ENCODE data around the gene VWA8.

Gene VWA8

GRCh38 chr13:41611385-41611784 lies 349.5 kb downstream of the VWA8 start:
- TF ChIP-seq CTCF (IDR thresholded peaks at IDR 0.05; ENCODE audit: low read depth, low read length, poor library complexity, severe bottlenecking) = no peak
- TF ChIP-seq EZH2phosphoT487 (IDR thresholded peaks at IDR 0.05; ENCODE audit: borderline replicate concordance, low read length) = no peak
- Histone ChIP-seq H3K36me3 (ENCODE audit: control insufficient read depth, low read length) (peaks cover 7% of the 10 kb centered on the region; the same call in 1 of the 2 replicates), H3K9me2 (replicated peaks; ENCODE audit: control insufficient read depth, low read length) (no peaks in the 10 kb centered on the region), H3K27ac (ENCODE audit: low read depth, low read length) (no peak overlapping the region), H3K4me1 (ENCODE audit: control insufficient read depth, low read length) (no peaks in the 10 kb centered on the region), H3K4me3 (ENCODE audit: low read length) (no peak overlapping the region), H3K4me2 (ENCODE audit: low read length) (no peak overlapping the region), H4K20me1 (ENCODE audit: control insufficient read depth, insufficient read depth, low read depth, low read length) (no peaks in the 10 kb centered on the region), H3K9me3 (ENCODE audit: control insufficient read depth, insufficient read depth, low read length) (no peaks in the 10 kb centered on the region), H3K79me2 (ENCODE audit: control insufficient read depth, low read length) (no peaks in the 10 kb centered on the region), H3F3A (ENCODE audit: control insufficient read depth, insufficient read depth) (no peaks in the 10 kb centered on the region), H3K27me3 (ENCODE audit: control insufficient read depth, low read length) (no peaks in the 10 kb centered on the region)

GRCh38 chr13:41610404-41610803 lies 350.5 kb downstream of the VWA8 start:
- no peaks in the 10 kb centered on the region for H3K79me2 ChIP-seq (ENCODE audit: control insufficient read depth, low read length)
- H3K9me2 ChIP-seq (replicated peaks; ENCODE audit: control insufficient read depth, low read length) = no peaks in the 10 kb centered on the region
- H3K27ac ChIP-seq (ENCODE audit: low read depth, low read length) = no peak overlapping the region
- no peaks in the 10 kb centered on the region for H3K27me3 ChIP-seq (ENCODE audit: control insufficient read depth, low read length)
- no peak overlapping the region for H3K4me2 ChIP-seq (ENCODE audit: low read length)
- H4K20me1 ChIP-seq (ENCODE audit: control insufficient read depth, insufficient read depth, low read depth, low read length) = no peaks in the 10 kb centered on the region
- no peaks in the 10 kb centered on the region for H3F3A ChIP-seq (ENCODE audit: control insufficient read depth, insufficient read depth)
- peaks cover 7% of the 10 kb centered on the region; the same call in 1 of the 2 replicates for H3K36me3 ChIP-seq (ENCODE audit: control insufficient read depth, low read length)
- H3K4me1 ChIP-seq (ENCODE audit: control insufficient read depth, low read length) = no peaks in the 10 kb centered on the region
- TF ChIP-seq CTCF (IDR thresholded peaks at IDR 0.05; ENCODE audit: low read depth, low read length, poor library complexity, severe bottlenecking) (no peak), EZH2phosphoT487 (IDR thresholded peaks at IDR 0.05; ENCODE audit: borderline replicate concordance, low read length) (no peak)
- no peak overlapping the region for H3K4me3 ChIP-seq (ENCODE audit: low read length)
- no peaks in the 10 kb centered on the region for H3K9me3 ChIP-seq (ENCODE audit: control insufficient read depth, insufficient read depth, low read length)

GRCh38 chr13:41609828-41610227 lies 351.1 kb downstream of the VWA8 start:
- no peak for TF ChIP-seq EZH2phosphoT487 (IDR thresholded peaks at IDR 0.05; ENCODE audit: borderline replicate concordance, low read length)
- TF ChIP-seq CTCF (IDR thresholded peaks at IDR 0.05; ENCODE audit: low read depth, low read length, poor library complexity, severe bottlenecking) = no peak
- H3K4me1 ChIP-seq (ENCODE audit: control insufficient read depth, low read length) = no peaks in the 10 kb centered on the region
- no peaks in the 10 kb centered on the region for H3K9me2 ChIP-seq (replicated peaks; ENCODE audit: control insufficient read depth, low read length)
- H3K79me2 ChIP-seq (ENCODE audit: control insufficient read depth, low read length) = no peaks in the 10 kb centered on the region
- no peak overlapping the region for H3K4me3 ChIP-seq (ENCODE audit: low read length)
- H3F3A ChIP-seq (ENCODE audit: control insufficient read depth, insufficient read depth) = no peaks in the 10 kb centered on the region
- no peaks in the 10 kb centered on the region for H4K20me1 ChIP-seq (ENCODE audit: control insufficient read depth, insufficient read depth, low read depth, low read length)
- no peaks in the 10 kb centered on the region for H3K27me3 ChIP-seq (ENCODE audit: control insufficient read depth, low read length)
- H3K27ac ChIP-seq (ENCODE audit: low read depth, low read length) = no peak overlapping the region
- H3K36me3 ChIP-seq (ENCODE audit: control insufficient read depth, low read length) = peaks cover 7% of the 10 kb centered on the region; the same call in 1 of the 2 replicates
- H3K9me3 ChIP-seq (ENCODE audit: control insufficient read depth, insufficient read depth, low read length) = no peaks in the 10 kb centered on the region
- no peak overlapping the region for H3K4me2 ChIP-seq (ENCODE audit: low read length)

GRCh38 chr13:41608839-41609177 lies 352.1 kb downstream of the VWA8 start:
- H3K4me3 ChIP-seq (ENCODE audit: low read length) = no peak overlapping the region
- no peaks in the 10 kb centered on the region for H3K9me3 ChIP-seq (ENCODE audit: control insufficient read depth, insufficient read depth, low read length)
- H3K27me3 ChIP-seq (ENCODE audit: control insufficient read depth, low read length) = no peaks in the 10 kb centered on the region
- no peaks in the 10 kb centered on the region for H3K9me2 ChIP-seq (replicated peaks; ENCODE audit: control insufficient read depth, low read length)
- no peaks in the 10 kb centered on the region for H3K4me1 ChIP-seq (ENCODE audit: control insufficient read depth, low read length)
- no peaks in the 10 kb centered on the region for H3K79me2 ChIP-seq (ENCODE audit: control insufficient read depth, low read length)
- no peaks in the 10 kb centered on the region for H4K20me1 ChIP-seq (ENCODE audit: control insufficient read depth, insufficient read depth, low read depth, low read length)
- H3K36me3 ChIP-seq (ENCODE audit: control insufficient read depth, low read length) = peaks cover 4% of the 10 kb centered on the region; the same call in 1 of the 2 replicates
- no peak overlapping the region for H3K27ac ChIP-seq (ENCODE audit: low read depth, low read length)
- TF ChIP-seq EZH2phosphoT487 (IDR thresholded peaks at IDR 0.05; ENCODE audit: borderline replicate concordance, low read length) (no peak), CTCF (IDR thresholded peaks at IDR 0.05; ENCODE audit: low read depth, low read length, poor library complexity, severe bottlenecking) (no peak)
- H3K4me2 ChIP-seq (ENCODE audit: low read length) = no peak overlapping the region
- H3F3A ChIP-seq (ENCODE audit: control insufficient read depth, insufficient read depth) = no peaks in the 10 kb centered on the region
